Activated CD8-positive, alpha-beta memory T cell treated with anti-CD3 and anti-CD28 coated beads, Interleukin-2, amount 50 U/mL, for 24 hours (primary cell): Measurements from ENCODE around the gene DMGDH.
A peak's percentile ranks its signal among the peaks of the same experiment; 100 is the strongest.
"Not testable (repeated sequence)": the region's sequence is repeated elsewhere in the genome, so short reads cannot be mapped to it uniquely, and the experiment has no call there.

ENCODE experiments used
- DNase-seq: peaks from one replicate; pipeline ENCODE4 v3.0.0-alpha.2; 2020; ENCODE audit errors: extremely low read depth

DMGDH gene

DNA sequence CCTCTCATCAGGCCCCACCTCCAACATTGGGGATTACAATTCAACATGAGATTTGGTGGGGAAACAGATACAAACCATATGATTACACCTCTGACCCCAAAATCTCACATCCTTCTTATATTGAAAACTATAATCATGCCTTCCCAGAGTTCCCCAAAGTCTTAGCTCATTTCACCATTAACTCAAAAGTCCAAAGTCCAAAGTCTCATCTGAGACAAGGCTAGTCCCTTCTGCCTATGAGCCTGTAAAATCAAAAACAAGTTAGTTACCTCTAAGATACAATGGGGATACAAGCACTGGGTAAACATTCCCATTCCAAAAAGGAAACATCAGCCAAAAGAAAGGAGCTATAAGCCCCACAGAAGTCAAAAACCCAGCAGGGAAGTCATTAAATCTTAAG, 57.6 kb downstream of the DMGDH start:
- no peak for DNase-seq

DNA sequence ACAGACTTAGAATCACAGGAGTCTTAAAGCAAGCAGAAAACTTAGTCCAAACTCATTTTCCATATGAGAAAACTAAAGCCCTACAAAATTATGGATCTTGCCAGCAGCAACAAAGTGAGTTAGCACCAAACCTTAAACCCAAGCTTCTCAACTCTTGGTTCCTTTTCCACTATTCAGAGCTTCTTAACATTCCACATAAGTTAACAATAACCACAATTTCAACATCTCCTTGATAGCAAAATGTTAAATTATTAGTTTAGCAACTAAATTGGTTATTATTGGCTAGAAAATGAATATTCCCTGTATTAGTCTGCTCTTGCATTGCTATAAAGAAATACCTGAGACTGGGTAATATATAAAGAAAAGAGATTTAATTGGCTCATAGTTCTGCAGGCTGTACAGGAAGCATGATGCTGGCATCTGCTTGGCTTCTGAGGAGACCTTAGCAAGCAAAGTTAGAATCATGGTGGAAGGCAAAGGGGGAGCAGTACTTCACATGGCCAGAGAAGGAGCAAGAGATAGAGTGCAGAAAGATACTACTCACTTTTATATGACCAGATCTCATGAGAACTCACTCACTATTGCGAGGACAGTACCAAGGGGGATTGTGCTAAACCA, 58.1 kb downstream of the DMGDH start:
- no peak for DNase-seq

DNA sequence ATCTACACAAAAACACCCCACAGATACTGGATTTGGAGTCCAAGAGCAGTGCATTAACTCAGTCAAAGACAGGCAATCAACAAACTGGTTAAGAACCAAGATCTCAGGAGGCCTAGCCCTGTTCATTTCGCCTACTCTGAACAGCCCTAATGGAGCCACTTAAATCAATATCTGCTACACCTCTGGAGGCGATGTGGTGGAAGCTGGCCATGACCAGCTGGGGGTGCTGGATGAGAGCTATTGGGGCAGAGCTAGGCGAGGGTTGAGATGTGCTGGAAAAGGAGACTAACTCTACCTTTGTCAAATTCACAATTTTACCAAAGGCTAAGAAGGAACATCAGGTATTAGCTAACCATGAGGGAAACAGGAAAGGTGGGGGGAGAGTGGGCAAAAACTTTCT, 61.1 kb downstream of the DMGDH start:
- DNase-seq = no peak

DNA sequence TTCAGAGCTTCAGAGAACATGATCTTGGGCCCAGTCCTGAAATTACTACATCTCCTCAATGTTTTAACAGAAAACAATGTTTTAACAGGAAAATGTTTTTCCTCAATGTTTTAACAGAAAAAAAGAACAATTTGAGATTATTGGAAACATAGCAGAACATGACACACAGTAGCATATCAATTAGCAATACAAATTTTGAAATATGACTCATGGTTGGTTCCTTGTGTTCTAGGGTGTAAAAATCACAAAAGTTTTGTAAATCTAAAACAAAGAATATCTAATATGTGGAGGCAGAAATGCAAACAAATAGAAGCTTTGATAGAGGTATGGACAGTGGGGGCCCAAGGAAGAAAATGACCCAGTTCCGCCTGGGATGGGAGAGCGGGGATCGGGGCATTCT, 61.6 kb downstream of the DMGDH start:
- DNase-seq = no peak

DNA sequence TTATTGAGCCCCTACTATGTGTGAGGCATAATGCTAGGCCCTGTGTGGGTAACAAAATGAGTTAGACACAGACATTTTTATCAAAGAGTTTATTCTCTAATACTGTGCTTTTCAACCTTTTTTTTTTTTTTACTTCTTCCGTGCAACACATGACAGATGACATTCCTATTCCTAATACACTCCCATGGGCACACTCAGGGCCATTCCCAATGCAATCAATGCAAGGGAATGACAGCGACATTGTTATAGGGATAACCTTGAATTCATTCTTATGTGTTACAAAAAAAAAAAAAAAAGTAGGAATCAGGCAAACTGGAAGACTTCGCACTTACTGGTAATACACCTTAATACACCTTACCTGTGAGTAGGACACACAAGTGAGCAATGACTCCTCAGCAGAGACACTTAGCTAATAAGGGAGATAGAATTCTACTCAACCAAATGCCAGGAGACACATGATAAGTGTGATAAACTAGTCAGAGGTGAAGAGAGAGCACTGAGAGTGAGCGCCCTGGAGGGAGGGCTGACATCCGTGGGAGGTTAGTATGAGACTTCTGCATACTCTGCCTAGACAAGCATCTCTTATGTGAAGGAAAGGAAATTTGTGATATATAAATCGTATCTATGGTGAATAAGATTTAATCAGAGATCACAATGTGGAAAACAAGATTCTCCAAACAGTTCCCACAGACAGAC, 63.4 kb downstream of the DMGDH start:
- DNase-seq = no peak

DNA sequence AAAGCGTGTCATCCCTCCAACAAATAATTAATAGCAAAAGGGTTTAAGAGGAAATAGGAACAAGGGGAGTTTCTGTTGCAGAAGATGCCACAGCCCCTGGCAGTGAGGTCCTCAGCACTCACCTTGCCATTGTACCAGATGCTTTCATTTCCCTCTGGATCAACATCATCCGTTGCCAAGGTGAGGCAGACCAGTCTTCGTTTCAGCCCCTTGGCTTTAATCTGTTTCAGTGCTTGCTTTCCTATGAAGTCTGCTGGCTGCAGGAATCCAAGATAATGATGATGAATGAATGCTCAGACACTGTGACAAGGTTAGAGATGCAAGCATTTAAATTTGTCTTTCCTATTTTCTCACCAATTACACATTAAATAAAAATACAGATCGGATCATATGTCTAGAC, 64.3 kb downstream of the DMGDH start:
- DNase-seq = no peak

DNA sequence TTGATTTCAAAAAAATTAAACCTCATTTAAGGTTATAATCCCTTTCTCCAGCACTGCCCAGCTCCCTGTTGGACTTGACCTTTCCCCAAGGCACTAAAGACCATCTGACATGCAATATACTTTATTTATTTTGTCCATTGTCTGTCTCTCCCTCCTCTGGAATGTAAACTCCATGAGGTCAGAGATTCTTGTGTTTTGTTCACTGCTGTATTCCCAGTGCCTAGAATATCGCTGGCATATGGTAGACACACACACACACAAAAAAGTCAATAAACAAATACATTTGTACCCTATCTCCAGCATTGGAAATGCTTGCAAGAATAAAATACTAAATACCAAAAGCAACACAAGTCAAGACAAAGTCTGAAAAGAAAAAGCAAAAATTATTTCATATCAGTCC, 67.1 kb downstream of the DMGDH start:
- no peak for DNase-seq

DNA sequence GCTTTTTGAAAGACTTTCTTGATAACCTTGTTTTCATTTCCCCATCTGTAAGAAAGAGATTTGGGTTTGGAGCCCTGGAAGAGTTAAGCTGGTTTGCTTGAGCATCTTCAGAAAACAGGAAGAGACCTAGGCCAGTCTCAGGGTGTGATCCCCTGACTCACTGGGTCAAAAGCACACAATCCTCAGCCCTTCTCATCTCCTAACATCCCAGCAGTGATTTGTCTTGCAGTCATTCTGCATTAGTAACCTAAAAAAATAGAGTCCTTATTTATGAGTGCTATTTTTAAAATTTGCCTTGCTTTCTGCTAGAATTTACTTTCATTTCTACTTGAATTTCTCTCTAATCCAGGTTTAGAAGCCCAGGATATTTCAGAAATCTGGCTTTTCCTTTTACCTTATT, 68.0 kb downstream of the DMGDH start:
- DNase-seq = no peak

DNA sequence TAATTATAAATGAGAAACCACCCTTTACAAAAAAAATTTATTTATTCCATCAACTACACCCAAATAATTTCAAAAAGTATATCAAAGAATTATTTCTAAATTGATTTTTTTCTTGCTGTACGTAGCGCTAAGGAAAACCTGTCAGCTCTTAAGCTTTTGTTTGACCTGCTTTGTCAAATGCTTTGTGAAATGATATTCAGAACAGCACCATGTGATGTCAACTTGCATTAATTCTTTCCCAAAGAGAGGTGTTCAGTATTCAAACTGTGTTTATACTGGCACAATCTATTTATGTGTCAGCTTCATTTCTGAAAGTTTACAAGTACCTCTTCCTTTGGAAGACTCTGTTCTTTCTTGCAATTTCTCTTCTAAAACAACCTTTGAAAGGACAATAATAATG, 72.4 kb downstream of the DMGDH start:
- DNase-seq = no peak

DNA sequence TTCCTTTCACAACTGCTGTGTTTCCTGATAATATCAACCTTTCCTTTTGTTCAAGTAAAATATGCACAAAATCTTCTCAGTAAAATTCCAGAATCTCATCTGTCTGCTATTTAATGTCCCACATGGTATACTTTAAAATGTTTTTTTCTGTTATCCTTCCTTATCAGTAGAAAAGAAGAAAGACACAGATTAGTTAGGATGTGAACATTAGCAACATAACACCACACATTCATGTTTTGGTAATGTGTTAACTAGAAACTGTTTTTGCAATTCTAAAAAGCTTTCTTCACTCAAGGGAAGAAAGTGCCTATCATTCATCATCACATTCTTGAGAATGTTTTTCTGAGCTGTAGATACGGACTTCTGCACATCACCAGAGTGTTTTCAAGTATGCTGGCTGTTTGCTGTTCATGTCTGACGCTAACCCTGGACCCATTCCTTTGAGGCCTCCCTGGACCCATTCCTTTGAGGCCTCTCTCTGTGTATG, 73.9 kb downstream of the DMGDH start:
- DNase-seq = no peak

DNA sequence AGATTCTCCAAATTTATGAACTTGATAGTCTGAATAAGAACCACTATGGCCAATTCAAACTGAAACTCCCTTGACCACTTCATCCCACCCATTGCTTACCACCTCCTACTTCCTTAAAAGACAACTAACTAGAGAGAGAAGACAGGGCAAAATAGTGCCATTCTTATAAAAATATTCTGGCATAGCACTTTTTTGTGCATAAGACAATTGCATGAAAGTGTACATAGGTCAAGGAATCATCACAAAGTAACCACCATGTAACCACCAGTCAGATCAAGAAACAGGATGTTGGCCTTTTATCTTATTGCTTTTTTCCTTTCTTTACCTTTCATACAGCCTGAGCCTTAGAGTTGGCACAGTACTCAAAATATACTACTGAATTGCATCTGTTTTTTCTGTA, 76.3 kb downstream of the DMGDH start:
- DNase-seq = no peak

DNA sequence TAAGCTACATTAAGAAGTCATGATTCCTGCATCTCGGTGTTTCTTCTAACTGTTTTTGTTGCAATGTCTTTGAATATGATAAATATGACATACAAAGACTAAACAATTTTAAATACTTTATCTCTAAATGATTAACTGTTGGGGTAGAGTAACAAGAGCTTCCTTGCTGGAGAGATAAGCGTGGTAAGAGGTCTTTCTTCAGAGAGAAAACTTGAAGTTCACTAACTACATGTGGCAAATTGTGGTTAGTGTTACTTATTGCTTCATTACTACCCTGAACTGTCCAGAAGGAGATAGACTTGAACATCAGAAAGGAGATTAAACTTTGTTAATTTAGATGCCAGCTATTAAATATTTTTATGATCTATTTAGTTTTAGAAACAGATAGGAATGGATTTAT, 77.3 kb downstream of the DMGDH start:
- no peak for DNase-seq

DNA sequence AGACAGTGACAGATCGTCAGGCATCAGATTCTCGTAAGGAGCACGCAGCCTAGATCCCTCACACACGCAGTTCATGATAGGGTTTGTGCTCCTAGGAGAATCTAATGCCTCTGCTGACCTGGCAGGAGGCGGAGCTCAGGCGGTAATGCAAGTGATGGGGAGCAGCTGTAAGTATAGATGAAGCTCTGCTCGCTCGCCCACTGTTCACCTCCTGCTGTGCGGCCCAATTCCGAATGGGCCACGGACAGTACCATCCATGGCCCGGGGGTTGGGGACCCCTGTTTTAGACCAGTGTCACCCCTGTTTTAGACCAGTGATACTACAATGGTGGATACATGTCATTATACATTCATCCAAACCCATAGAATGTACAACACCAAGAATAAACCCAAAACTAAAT, 80.4 kb downstream of the DMGDH start:
- DNase-seq = no peak

DNA sequence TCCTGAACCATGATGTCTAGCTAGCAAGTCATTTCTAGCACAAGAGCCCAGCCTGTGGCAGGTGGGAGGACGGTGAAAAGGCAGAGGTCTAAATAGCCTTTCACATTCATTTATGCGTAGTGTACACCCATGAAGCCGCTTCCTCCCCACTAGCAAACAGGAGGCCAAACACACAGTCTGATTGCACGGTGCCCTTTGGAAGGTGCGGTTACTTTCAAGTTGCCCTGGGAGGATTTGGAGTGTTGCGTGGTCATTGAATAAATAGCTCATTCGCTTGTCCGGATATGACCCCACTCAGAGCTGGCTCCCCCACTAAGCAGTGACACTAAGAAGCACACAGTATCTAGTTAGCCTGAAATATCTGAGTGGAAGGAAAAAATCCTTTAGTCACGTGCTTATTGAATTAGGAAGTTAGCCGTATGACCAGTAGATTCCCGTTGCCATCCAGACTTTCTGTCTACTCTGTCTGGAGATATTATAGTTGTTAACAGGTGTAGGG, 83.7 kb downstream of the DMGDH start:
- DNase-seq = peak; percentile 24

DNA sequence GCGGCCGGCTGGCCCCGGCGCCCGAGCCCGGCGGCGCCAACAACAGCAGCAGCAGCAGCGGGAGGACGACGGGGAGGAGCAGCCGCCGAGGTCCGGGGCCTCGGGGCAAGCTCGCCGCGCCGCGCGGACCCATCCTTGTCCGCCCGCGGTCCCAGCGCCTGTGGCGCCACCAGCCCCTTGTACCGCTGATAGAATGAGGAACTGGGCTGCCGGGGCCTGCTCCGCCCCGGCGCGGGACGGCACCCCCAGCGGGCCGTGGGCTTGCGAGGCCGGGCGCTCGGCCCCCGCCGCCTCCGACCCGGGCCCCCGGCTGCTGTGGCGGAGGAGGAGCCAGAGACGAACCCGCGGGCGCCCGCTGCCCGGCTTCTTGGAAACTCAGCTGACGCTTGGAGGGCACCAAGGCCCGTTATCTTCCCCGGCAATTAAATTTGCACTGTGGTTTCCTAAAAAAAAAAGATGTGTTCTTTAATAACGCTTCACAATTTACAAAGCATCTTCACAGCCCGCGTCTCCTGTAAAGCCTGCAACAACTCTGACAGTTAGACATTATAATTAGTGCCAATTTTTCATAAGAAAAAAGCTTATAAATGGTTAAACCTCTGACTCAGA, 84.3 kb downstream of the DMGDH start, which contains the start of gene ARSB:
ARSB (minus strand) TSS at position 195 of the 609 bp plus-strand sequence; CDS start at position 133, 62 bp downstream.
- peak; percentile 7 for DNase-seq

DNA sequence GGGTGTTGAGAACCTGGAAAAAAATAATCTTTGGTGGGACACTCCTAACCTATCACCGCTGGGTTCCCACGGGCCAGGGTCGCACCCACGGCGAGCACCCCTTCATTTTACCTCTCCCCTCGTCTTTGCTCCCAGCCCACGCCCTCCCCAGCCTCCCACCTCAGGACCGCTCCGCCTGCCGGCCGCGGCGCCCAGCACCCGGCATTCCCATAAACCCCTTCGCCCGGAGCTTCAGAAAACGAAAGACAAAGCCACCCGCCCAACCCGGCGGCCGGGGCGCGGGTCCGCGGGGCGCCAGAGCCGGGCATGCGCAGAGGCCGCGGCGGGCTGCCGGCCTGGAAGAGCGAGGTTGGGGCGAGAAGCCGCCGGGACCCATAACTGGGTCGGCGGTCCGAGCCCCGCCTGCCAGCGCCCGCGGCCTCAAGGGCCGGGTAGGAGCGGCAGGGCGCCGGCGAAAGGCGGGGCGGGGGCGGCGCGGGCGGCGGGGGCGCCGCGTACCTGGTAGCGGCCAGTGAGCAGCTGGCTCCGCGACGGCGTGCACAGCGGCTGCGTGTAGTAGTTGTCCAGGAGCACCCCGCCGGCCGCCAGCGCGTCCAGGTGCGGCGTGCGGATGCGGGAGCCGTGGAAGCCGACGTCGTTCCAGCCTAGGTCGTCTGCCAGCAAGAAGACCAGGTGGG, 84.9 kb downstream of the DMGDH start:
- DNase-seq = peak; percentile 33

DNA sequence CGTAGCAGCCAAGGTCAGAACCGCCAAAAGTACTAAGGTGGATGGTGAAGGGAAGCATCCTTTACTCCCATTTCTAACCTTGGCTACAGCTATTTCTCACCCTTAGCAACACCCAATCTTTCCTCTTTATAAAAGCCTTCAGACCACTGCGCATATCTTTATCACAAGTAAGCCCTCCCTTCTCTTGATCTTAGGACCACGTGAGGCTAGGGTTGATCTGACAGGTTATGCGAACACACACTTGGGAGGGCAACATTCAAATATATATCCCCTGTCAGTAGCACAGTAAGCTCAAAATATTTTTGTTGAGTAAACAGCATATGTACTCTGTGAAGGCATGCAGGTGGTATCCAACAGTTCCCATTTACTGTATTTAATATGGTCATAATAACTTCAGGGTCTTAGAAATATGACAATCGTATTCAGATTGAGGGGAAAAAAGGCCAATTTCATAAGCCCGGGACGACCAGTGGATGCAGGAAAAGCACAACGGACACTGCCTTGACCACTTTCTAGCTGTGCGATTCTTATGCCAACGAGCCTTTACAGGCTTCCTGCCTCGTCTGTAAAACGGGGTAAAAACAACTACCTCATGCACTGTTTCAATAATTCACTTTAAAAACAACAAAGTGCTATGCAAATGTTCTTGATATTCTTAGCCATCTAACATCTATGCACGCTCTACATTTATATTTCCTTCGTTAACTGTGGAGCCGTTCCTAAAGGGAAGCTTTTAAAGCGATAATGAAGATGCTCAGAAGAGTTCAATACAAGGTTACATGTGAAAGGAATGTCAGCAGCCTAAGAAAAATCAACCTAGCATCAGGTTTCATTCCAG, 85.7 kb downstream of the DMGDH start:
- DNase-seq = no peak

DNA sequence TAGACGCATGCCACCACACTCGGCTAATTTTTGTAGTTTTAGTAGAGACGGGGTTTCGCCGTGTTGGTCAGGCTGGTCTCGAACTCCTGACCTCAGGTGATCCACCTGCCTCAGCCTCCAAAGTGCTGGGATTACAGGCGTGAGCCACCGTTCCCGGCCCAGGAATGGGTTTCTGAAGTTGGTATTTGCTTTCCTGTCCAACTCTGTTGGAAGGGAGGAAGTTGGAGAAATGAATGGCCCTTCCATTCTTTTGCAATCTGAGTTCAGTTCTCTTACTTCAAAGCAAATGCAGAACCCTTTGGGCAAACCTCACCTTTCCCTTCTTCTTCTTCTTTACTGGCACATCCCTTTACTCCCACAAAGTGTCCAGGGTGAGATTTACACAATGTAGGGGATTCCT, 86.3 kb downstream of the DMGDH start:
- not testable (repeated sequence) for DNase-seq

DNA sequence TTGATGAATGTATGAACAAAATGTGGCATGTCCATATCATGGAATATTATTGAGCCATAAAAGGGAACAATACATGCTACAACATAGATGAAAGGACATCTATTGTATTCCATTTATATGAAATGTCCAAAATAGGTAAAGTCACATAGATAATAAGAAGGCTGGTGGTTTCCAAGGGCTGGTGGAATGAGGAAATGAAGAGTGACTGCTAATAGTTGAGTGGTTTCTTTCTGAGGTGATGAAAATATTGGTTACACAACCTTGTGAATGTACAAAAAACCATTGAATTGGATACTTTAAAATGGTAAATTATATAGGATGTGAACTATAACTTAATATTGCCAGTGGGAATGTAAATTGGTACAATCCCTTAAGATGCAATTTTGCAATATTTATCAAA, 89.6 kb downstream of the DMGDH start:
- DNase-seq = no peak

DNA sequence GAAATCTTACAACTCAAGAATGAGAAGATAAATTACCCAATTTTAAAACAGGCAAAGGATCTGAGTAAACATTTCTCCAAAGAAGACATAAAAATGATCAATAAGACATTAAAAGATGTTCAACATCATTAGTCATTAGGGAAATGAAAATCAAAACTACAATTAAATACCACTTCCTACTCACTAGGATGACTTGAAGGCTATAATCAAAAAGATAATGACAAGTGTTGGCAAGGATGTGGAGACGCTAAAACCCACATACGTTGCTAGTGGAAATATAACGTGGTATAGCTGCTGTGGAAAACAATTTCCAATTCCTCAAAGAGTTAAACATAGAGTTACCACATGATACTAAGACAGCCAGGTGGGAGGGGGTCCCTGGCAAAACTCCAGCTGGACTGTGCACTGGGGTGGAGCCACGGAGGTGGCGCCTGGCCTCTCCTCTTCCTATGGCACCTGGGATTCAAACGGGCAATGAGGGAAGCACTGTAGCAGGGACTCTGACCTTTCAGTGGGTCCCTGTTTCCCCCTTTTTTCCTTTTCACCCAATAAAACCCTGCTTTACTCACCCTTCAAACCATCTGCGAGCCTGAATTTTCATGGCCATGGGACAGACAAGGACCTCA, 90.2 kb downstream of the DMGDH start:
- no peak for DNase-seq

DNA sequence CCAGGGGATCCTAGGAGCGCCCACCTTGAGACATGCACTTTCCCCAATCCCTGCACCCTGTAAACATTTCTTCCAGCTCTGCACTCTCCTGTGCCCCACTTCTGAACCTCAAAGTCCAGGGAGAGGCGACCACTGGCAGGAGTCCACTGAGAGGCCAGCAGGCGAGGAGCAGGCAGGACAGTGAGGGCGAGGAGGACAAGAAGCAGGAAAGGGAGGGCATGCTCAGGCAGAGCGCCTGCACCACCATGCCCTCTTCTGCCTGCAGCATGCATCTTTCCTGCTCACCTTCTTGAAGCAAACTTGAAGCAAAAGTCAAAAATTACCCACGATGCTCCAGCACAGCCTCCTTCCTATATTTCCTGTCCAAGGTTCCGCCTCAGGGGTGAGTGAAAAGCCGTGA, 94.4 kb downstream of the DMGDH start:
- DNase-seq = no peak
